Natural killer cell (primary cell): ENCODE measurements around the gene C16orf90. TPM values are rescaled to one million over a fixed set of nuclear protein-coding genes. Genes with fewer than 3 reads are reported as not detected.

ENCODE experiments used
- ATAC-seq, 3 donors: fragments of 150-1000 bp in 2 of 3; fragments of 200-7000 bp in 1 of 3; cut with Tn5 transposase; 1 replicate in 1 of 3; 2 replicates in 2 of 3; pipeline ENCODE4 v1.10.0; 2021; ENCODE audit warnings: mild to moderate bottlenecking in 2 of 3, moderate library complexity in 2 of 3
- DNase-seq, 2 donors: peaks; one replicate each; pipeline versions ENCODE4 v3.0.0 to v3.0.0-alpha.2; 2013 to 2021; ENCODE audit warnings: mixed read lengths in 1 of 2
- H3K27ac ChIP-seq: one replicate; pipeline ENCODE4 v1.5.1; 2013; ENCODE audit warnings: mild to moderate bottlenecking, low read length
- H3K27me3 ChIP-seq: one replicate; pipeline ENCODE4 v1.6.1; 2013; ENCODE audit warnings: low read length; ENCODE audit not compliant: control insufficient read depth, insufficient read depth
- H3K36me3 ChIP-seq: one replicate; pipeline ENCODE4 v1.6.1; 2013; ENCODE audit warnings: low read length; ENCODE audit not compliant: control insufficient read depth, insufficient read depth
- H3K4me1 ChIP-seq: one replicate; pipeline ENCODE4 v1.6.1; 2013; ENCODE audit warnings: low read length; ENCODE audit not compliant: control insufficient read depth, insufficient read depth
- H3K4me3 ChIP-seq: one replicate; pipeline ENCODE4 v1.5.1; 2013; ENCODE audit warnings: low read length
- H3K9me3 ChIP-seq: one replicate; pipeline ENCODE4 v1.6.1; 2013; ENCODE audit warnings: low read length; ENCODE audit not compliant: control insufficient read depth, insufficient read depth
- H3K27ac Mint-ChIP-seq, 2 donors: one replicate each; pipeline ENCODE4 v1.8.0; 2022; ENCODE audit warnings: mild to moderate bottlenecking in 2 of 2, mixed read lengths in 2 of 2, moderate library complexity in 1 of 2
- H3K27me3 Mint-ChIP-seq, 2 donors: one replicate each; pipeline ENCODE4 v1.8.0; 2022; ENCODE audit warnings: low read depth in 2 of 2, mixed read lengths in 2 of 2
- H3K36me3 Mint-ChIP-seq: one replicate; pipeline ENCODE4 v1.8.0; 2022; ENCODE audit warnings: mixed read lengths
- H3K4me1 Mint-ChIP-seq, 2 donors: one replicate each; pipeline ENCODE4 v1.8.0; 2022; ENCODE audit warnings: mixed read lengths in 2 of 2
- H3K4me3 Mint-ChIP-seq: one replicate; pipeline ENCODE4 v1.8.0; 2022; ENCODE audit warnings: mild to moderate bottlenecking, moderate library complexity, mixed read lengths
- H3K9me3 Mint-ChIP-seq, 2 donors: one replicate each; pipeline ENCODE4 v1.8.0; 2022; ENCODE audit warnings: mixed read lengths in 2 of 2
- CTCF ChIP-seq: fragments of 200-600 bp; IDR thresholded peaks from one replicate; pipeline ENCODE4 v1.8.0; 2022; ENCODE audit warnings: antibody characterized with exemption
- WGBS: methylation state at CpG from one replicate; pipeline ENCODE4 v1.1.7; 2013; ENCODE audit warnings: missing lambda C conversion rate; ENCODE audit not compliant: insufficient coverage; 5-methylcytosine and 5-hydroxymethylcytosine counted together
- intact Hi-C: fragments of 100-400 bp; cut with micrococcal nuclease; formaldehyde crosslinking; loops from one replicate; pipeline ENCODE4 v1.14.2; 2022
- total RNA-seq, 4 donors: library from RNA; stranded (reverse); fragments of 120-200 nt in 1 of 4; gene quantifications; one replicate each; pipeline versions ENCODE4 v1.2.3 to v1.2.4, GENCODE V29; 2013 to 2022

Gene C16orf90
- total RNA-seq, 3 donors from 2014 or later (not counting 1 experiment from before 2014, with no cell fraction given): not detected

GRCh38 chr16:3492356-3492755 lies 2.9 kb downstream of the C16orf90 start:
- intact Hi-C loops: no loop called here
- no peaks in the 10 kb centered on the region for H3K36me3 Mint-ChIP-seq
- H3K4me3 Mint-ChIP-seq: no peak overlapping the region
- DNase-seq: no peak
- no peaks in the 10 kb centered on the region for H3K4me1 Mint-ChIP-seq
- Histone ChIP-seq H3K27me3 (no peaks in the 10 kb centered on the region), H3K4me3 (no peak overlapping the region), H3K4me1 (no peaks in the 10 kb centered on the region), H3K27ac (no peak overlapping the region), H3K9me3 (no peaks in the 10 kb centered on the region), H3K36me3 (no peaks in the 10 kb centered on the region)
- no peak for ATAC-seq
- no peak overlapping the region for H3K27ac Mint-ChIP-seq
- no peak for TF ChIP-seq CTCF
- no peaks in the 10 kb centered on the region for H3K27me3 Mint-ChIP-seq
- no peaks in the 10 kb centered on the region for H3K9me3 Mint-ChIP-seq
- WGBS: 93% methylated on average over 10 of the region's 10 CpGs

- Mint-ChIP-seq H3K36me3 (no peaks in the 10 kb centered on the region), H3K4me1 (no peaks in the 10 kb centered on the region), H3K9me3 (no peaks in the 10 kb centered on the region), H3K27ac (no peak overlapping the region), H3K27me3 (no peaks in the 10 kb centered on the region), H3K4me3 (no peak overlapping the region)
- TF ChIP-seq CTCF: no peak
- no peak for ATAC-seq
- Histone ChIP-seq H3K36me3 (peaks cover 7% of the 10 kb centered on the region), H3K4me3 (no peak overlapping the region), H3K9me3 (no peaks in the 10 kb centered on the region), H3K27me3 (no peaks in the 10 kb centered on the region), H3K27ac (no peak overlapping the region), H3K4me1 (no peaks in the 10 kb centered on the region)
- intact Hi-C loops: no loop called here
- WGBS: 75% methylated on average over 16 of the region's 17 CpGs
- no peak for DNase-seq
Measured at GRCh38 chr16:3490911-3491629, 4.2 kb downstream of the C16orf90 start.

GRCh38 chr16:3488801-3489200 lies 6.5 kb downstream of the C16orf90 start:
- Mint-ChIP-seq H3K27me3 (no peaks in the 10 kb centered on the region), H3K36me3 (no peaks in the 10 kb centered on the region), H3K9me3 (no peaks in the 10 kb centered on the region), H3K4me3 (no peak overlapping the region), H3K27ac (no peak overlapping the region), H3K4me1 (no peaks in the 10 kb centered on the region)
- WGBS: 75% methylated on average over 8 of the region's 13 CpGs
- H3K36me3 ChIP-seq: peaks cover 30% of the 10 kb centered on the region
- no peaks in the 10 kb centered on the region for H3K27me3 ChIP-seq
- H3K9me3 ChIP-seq: no peaks in the 10 kb centered on the region
- H3K4me1 ChIP-seq: no peaks in the 10 kb centered on the region
- no peak for DNase-seq
- intact Hi-C loops: no loop called here
- no peak for ATAC-seq
- no peak overlapping the region for H3K4me3 ChIP-seq
- H3K27ac ChIP-seq: no peak overlapping the region
- no peak for TF ChIP-seq CTCF
